Upper lobe of left lung (tissue), 4 donors: ENCODE results near the gene EIF5B.
"Not testable (repeated sequence)": the region's sequence is repeated elsewhere in the genome, so short reads cannot be mapped to it uniquely, and the experiment has no call there.

Experiments
- CTCF ChIP-seq, 6 experiments: fragments of 450-650 bp in 4 of 6; fragments of 200-600 bp in 2 of 6; sonication (generic) in 2 of 6; IDR thresholded peaks; one replicate each; pipeline ENCODE4 v1.5.1; 2016 to 2019; ENCODE audit warnings: antibody characterized with exemption in 6 of 6
- EP300 ChIP-seq, 4 donors: sonication (generic); formaldehyde crosslinking; IDR thresholded peaks; one replicate each; pipeline ENCODE4 v1.5.1; 2017; ENCODE audit warnings: antibody characterized with exemption in 4 of 4, control low read depth in 2 of 4
- POLR2A ChIP-seq, 4 donors: fragments of 450-650 bp; IDR thresholded peaks; one replicate each; pipeline ENCODE4 v1.5.1; 2016 to 2017; ENCODE audit warnings: antibody characterized with exemption in 4 of 4, mild to moderate bottlenecking in 2 of 4
- POLR2AphosphoS5 ChIP-seq, 2 donors: sonication (generic); formaldehyde crosslinking; IDR thresholded peaks; one replicate each; pipeline ENCODE4 v1.5.1; 2017; ENCODE audit warnings: antibody characterized with exemption in 2 of 2

- not testable (repeated sequence) for TF ChIP-seq POLR2A, CTCF, POLR2AphosphoS5, EP300 (IDR thresholded peaks at IDR 0.05)
Measured at GRCh38 chr2:99301097-99301496, 36.1 kb upstream of the EIF5B start, which contains the start of gene LYG1.
